GM12891 (cell line): ENCODE data around the gene SERPINI1.

ENCODE experiments used
- DNase-seq: peaks from one replicate; pipeline ENCODE4 v3.0.0; 2011; ENCODE audit warnings: low spot score; ENCODE audit not compliant: insufficient read length
- FAIRE-seq: peaks from 2 replicates; lab custom pipeline; 2011; peaks lifted over from hg19 to GRCh38; lab: Jason Lieb, UNC
- PAX5 ChIP-seq: IDR thresholded peaks from 2 replicates; pipeline ENCODE4 v1.6.1; 2011; ENCODE audit warnings: low read length, moderate library complexity, mild to moderate bottlenecking; ENCODE audit not compliant: insufficient read depth, severe bottlenecking
- POLR2A ChIP-seq: IDR thresholded peaks from 2 replicates; pipeline ENCODE4 v1.6.1; 2011; ENCODE audit warnings: low read depth, low read length, control low read depth
- POLR2AphosphoS5 ChIP-seq: IDR thresholded peaks from 2 replicates; pipeline ENCODE4 v1.6.1; 2011; ENCODE audit warnings: low read depth, low read length, control low read depth
- POU2F2 ChIP-seq: IDR thresholded peaks from 2 replicates; pipeline ENCODE4 v1.6.1; 2011; ENCODE audit warnings: low read depth, mild to moderate bottlenecking, control low read depth, low read length, moderate library complexity
- SPI1 ChIP-seq: IDR thresholded peaks from 2 replicates; pipeline ENCODE4 v1.6.1; 2011; ENCODE audit warnings: low read depth, low read length, control low read depth
- TAF1 ChIP-seq: IDR thresholded peaks from 2 replicates; pipeline ENCODE4 v1.6.1; 2011; ENCODE audit warnings: low read depth, low read length, control low read depth

SERPINI1 gene

DNA sequence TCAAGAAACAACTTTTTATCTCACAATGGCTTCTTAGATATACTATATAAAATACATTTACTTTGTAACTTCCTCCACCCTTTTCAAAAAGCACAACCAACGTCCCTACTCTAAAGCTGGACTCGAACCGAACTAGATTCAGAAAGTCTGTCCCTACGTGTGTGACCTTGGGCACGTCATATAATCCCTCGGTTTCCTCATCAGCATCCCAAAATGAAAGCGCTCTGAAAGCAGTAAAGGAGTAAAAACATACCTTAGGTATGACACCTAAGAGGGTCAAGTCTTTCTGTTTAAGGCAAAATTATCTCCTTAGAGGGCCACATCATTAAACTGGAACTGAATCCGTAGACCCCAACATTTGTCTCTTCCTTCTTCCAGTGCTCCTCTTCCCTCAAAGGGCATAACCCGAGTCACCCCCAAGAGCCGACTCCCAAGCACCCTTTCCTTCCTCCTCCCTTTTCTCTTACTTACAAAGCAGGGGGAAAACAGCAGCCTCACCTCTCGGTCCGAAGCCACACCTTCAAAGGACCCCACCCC, 1.5 kb upstream of the SERPINI1 start:
- FAIRE-seq (no peak), DNase-seq (no peak)
- TF ChIP-seq POU2F2 (no peak), POLR2A (no peak)

DNA sequence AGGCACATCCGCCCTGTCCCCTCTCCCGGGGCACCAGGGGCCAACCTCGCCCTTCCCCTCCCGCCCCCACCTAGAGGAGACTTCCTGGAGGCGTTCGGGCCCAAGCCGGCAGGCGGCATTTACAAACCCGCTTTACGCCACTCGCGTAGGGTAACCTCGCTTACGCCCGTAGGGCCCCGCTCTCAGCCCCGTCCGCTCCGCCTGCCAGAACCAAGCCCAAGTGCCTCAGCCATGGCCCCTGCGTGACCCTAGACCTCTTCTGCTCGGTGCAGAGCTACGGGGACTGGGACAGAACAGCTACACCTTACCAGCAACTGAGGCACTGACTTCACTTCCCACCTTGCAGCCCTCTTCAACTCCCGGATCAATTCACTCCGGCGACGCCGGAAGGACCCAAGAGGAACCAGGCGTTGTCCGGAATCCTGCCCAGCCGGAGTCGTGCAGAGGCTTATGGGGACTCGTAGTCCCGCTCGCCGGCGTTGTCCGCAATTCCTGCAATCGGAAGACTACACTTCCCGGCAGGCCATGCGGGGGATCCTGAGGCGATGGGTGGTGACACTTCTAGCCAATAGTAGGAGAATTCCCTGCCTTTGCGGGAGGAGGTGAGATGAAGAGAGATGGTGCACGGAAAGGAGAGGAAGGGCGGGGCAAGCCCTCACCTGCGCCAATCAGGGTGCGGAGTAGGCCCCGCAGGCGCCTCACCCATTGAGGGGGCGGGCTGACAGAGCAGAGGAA, 856 bp upstream of the SERPINI1 start, which contains the start of gene PDCD10:
Gene PDCD10, minus strand, starts transcription at position 395 of the 735 bp plus-strand sequence. CDS start 14,735 bp downstream, outside the sequence.
- DNase-seq (peak; percentile 66), FAIRE-seq (peak; percentile 98)
- TF ChIP-seq POU2F2 (peak; percentile 68; the same call in 1 of the 2 replicates), POLR2AphosphoS5 (peak; percentile 77), PAX5 (no peak), SPI1 (peak; percentile 33; the same call in 1 of the 2 replicates), POLR2A (peak; percentile 75), TAF1 (0 out of 2 replicates have a peak, but pooled peaks have one; percentile 48)

DNA sequence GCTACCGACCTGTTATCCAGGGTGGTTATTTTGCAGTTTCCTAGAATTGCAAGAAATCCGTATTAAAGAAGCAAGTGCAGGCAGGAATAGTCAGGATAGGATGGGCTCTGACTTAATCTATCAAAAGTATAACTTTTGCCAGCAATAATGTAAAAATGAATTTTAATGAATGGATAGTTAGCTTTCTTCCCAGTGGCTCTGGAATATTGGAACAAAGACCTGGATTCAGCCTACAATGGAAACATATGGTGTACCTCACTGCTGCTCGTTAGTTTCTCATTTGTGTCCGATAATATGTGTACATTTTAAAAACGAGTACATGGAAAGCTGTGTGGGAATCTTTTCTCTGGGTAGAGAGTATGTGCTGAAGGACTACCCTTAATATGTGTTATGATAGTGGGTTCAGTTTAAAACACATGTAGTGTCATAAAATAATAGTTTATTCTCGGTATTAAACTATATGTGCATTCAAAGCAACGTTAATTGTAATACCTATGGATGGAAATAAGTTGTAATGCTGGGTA, 805 bp downstream of the SERPINI1 start:
- DNase-seq (no peak), FAIRE-seq (no peak)
- TF ChIP-seq POLR2A (no peak), PAX5 (no peak), POU2F2 (no peak), POLR2AphosphoS5 (no peak), SPI1 (no peak), TAF1 (no peak)

DNA sequence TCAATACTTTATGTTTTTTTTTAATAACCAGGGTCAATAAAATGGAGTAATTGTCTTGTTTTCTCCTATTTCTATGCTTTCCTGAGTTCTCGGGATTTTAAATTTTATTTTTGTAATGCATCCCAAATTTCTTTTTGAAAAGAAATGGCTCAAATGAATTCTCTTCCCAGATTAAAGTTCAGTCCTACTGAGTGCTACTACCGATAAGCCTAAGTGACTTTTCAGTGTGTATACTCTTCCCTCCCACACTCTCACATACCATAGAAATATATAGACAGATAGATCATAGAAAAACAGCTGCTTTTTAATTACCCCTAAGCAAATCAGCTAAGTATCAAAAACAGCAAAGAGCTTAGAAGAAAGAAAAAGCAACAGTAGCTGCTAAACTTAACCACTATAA, 1.5 kb downstream of the SERPINI1 start:
- TF ChIP-seq POLR2A (no peak), TAF1 (no peak), PAX5 (no peak), SPI1 (no peak)
- DNase-seq (no peak), FAIRE-seq (no peak)

DNA sequence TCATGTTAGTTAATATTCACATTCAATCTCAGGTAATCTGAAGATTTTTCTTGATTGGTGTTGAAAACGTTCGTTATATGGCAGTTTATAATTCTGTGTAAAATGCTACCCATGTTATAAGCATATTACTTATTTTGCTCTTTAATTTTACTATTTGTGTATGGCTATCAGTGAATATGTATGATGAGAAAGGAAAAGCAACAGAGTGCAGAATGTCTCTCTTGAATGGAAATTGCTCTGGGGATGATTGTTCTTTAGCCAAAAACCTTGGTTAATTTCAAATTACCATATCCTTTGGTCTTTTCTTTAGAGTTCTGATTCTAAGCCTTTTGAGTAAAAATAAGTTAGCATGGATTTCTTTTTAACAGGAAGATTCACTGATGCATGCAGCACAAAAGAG, 2.5 kb downstream of the SERPINI1 start:
- no peak for TF ChIP-seq POLR2AphosphoS5
- TF ChIP-seq POLR2A, result no peak
- TF ChIP-seq SPI1, result no peak
- FAIRE-seq, result no peak
- no peak for DNase-seq

DNA sequence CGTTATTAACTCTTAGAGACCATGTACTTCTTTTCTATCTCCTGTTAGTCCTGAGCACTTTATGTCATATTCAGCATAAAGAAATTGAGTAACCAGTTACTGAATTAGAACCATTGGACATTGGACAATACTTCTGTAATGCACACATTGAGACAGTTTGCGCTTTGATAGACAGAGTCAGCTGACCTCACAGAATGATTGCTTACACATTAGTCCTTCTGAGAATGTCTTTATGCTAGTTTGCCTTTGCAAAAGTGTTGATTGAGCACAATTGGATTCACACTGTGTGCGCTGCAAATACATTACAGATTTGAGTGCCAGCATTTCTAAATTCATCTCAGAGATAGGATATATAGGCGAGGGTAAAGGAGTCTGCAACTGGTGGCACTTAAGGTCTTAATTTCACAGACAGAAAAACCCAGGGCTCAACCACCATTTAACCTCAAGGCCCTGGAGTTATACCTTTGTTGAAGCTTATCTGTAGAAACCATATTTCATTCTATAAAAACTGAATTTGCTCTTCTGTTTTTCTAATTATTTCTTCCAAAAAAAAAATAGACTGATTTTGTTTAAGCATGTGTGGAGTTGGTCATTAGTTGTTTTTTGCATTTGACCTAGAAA, 3.8 kb downstream of the SERPINI1 start:
- no peak for FAIRE-seq

DNA sequence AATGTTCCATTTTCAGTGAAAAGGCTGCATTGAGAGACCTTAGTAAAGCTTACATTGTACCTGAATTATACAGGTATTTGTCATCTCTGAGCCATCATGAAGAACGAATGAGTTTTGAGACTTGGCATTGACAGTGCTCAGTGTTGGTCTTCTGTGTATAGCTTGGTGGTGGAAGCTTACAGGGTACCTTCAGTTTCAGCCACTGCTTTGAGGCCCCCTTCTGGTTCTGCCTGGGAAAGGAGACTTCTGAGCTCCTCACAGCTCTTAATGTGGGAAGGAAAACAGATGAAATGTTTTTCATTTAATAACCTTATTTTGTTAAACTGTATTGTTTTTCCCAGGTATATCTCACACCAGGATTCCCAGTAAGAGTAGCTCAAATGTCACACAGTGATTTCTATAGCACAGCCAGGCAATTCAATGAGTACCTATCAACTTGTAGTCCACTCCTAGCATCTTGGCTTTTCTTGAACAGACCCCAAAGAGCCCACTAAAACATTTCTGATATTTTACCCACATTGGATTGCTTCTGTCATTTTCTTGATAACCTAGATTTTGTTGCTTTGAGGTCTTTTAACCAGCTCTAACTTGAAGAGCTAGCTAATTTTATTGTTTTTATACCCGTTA, 5.6 kb downstream of the SERPINI1 start:
- no peak for FAIRE-seq
- TF ChIP-seq PAX5, result no peak
- no peak for TF ChIP-seq POU2F2
- no peak for TF ChIP-seq POLR2AphosphoS5
- TF ChIP-seq POLR2A, result no peak
- TF ChIP-seq TAF1, result no peak
- no peak for TF ChIP-seq SPI1
- DNase-seq, result no peak

More for the DNA sequence above, 3.8 kb downstream of the SERPINI1 start:
- TF ChIP-seq SPI1, result no peak
- no peak for TF ChIP-seq POLR2AphosphoS5
- no peak for TF ChIP-seq POLR2A
- TF ChIP-seq POU2F2, result no peak
- no peak for TF ChIP-seq PAX5
- no peak for TF ChIP-seq TAF1
- no peak for DNase-seq

DNA sequence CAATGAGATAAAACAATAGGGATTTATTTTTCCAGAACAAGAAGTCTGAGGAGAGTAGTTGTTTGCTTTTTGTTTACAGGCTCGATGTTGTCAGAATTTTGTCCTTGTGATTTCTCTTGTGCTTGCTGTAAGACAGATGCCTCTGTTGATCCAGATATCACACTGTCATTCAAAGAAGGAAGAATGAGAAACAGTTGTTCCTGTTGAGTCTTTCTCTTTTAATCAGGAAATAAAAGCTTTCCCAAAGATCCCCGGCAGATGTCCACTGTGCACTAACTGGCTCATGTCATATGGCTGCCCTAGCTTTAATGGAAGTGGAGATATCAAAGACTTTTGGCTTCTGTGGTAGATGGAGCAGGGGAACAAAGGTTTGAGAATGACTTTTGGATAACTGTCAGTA, 6.8 kb downstream of the SERPINI1 start:
- DNase-seq (no peak), FAIRE-seq (no peak)
- TF ChIP-seq POLR2A (no peak), TAF1 (no peak), POLR2AphosphoS5 (no peak), SPI1 (no peak), PAX5 (no peak), POU2F2 (no peak)

DNA sequence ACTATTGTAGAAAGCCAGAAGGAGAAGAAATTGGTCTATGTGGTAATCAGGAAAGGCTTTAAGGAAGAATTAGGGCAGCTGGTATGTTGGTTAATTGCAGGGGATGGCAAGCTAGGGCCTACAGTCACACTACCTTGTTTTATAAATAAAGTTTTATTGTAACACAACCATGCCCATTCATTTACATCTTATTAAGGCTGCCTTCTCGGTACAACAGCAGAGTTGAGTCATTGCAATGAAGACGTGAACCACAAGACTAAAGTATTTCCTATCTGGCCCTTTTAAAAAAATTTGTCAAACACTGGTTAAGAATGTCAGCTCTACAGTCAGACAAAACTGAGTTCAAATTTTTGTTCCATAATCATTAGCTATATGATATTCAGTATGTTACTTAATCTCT, 8.3 kb downstream of the SERPINI1 start:
- DNase-seq, result no peak
- FAIRE-seq, result no peak
- no peak for TF ChIP-seq SPI1
- TF ChIP-seq TAF1, result no peak
- TF ChIP-seq POLR2A, result no peak
- TF ChIP-seq PAX5, result no peak
- TF ChIP-seq POU2F2, result no peak
- no peak for TF ChIP-seq POLR2AphosphoS5

DNA sequence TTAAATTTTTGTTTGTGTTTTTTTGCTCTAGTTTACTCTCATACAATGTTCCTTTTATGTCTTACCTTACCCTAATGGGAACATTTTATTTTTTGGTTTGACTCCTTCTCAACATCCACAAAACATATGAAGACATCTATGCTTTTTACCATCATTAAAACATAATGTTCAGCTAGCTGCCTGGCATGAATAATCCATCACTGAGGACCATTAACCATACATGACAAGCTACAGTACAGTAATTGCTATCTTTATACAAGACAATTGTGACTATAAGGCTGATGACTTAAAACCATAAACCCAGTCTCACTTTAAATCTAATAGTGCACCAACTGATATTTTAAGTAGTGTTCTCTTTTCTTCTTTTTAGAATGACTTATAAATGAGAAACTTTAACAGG, 13.7 kb downstream of the SERPINI1 start:
- no peak for TF ChIP-seq POU2F2
- no peak for TF ChIP-seq PAX5
- TF ChIP-seq TAF1, result no peak
- TF ChIP-seq POLR2AphosphoS5, result no peak
- TF ChIP-seq POLR2A, result no peak
- TF ChIP-seq SPI1, result no peak
- FAIRE-seq, result no peak
- no peak for DNase-seq
